GM06990 (cell line): ENCODE measurements around the gene VGLL4.

Experiments
- DNase-seq: peaks from one replicate; pipeline ENCODE4 v3.0.0-alpha.2; 2011; ENCODE audit not compliant: insufficient read length; ENCODE audit errors: extremely low read depth
- H3K27me3 ChIP-seq: replicated peaks from 2 replicates; pipeline ENCODE4 v1.6.0; 2011; ENCODE audit warnings: low read length; ENCODE audit not compliant: control insufficient read depth, insufficient read depth
- H3K36me3 ChIP-seq: 2 replicates; pipeline ENCODE4 v1.5.1; 2011; ENCODE audit warnings: low read length; ENCODE audit not compliant: control insufficient read depth, insufficient read depth
- H3K4me3 ChIP-seq: replicated peaks from 2 replicates; pipeline ENCODE4 v1.5.1; 2011; ENCODE audit warnings: low read depth, mild to moderate bottlenecking, control low read depth, low read length
- CTCF ChIP-seq: IDR thresholded peaks from 2 replicates; pipeline ENCODE4 v1.5.1; 2011; ENCODE audit warnings: low read length, control low read depth, mild to moderate bottlenecking, inconsistent platforms; ENCODE audit not compliant: insufficient read depth, poor library complexity, severe bottlenecking

Gene VGLL4

GRCh38 chr3:11650391-11650790 is 6.7 kb upstream of the VGLL4 start:
- no peak for DNase-seq
- H3K36me3 ChIP-seq: no peaks in the 10 kb centered on the region
- H3K4me3 ChIP-seq: no peak overlapping the region
- no peaks in the 10 kb centered on the region for H3K27me3 ChIP-seq
- TF ChIP-seq CTCF: no peak

GRCh38 chr3:11648735-11649134 is 5.0 kb upstream of the VGLL4 start:
- DNase-seq: no peak
- no peak for TF ChIP-seq CTCF
- Histone ChIP-seq H3K36me3 (no peaks in the 10 kb centered on the region), H3K27me3 (no peaks in the 10 kb centered on the region), H3K4me3 (no peak overlapping the region)

GRCh38 chr3:11643201-11643603 is 513 bp downstream of the VGLL4 start:
- no peak for DNase-seq
- TF ChIP-seq CTCF: no peak
- peak overlapping the region; percentile 88 for H3K4me3 ChIP-seq
- peaks cover 1% of the 10 kb centered on the region; the same call in 1 of the 2 replicates for H3K36me3 ChIP-seq
- H3K27me3 ChIP-seq: no peaks in the 10 kb centered on the region

- H3K36me3 ChIP-seq: peaks cover 1% of the 10 kb centered on the region; the same call in 1 of the 2 replicates
- peak; percentile 85 for DNase-seq
- no peak for TF ChIP-seq CTCF
- peak overlapping the region; percentile 88 for H3K4me3 ChIP-seq
- no peaks in the 10 kb centered on the region for H3K27me3 ChIP-seq
Observed at GRCh38 chr3:11642431-11643191, 1.1 kb downstream of the VGLL4 start.

- peak overlapping the region; percentile 88 for H3K4me3 ChIP-seq
- DNase-seq: peak; percentile 23
- H3K27me3 ChIP-seq: no peaks in the 10 kb centered on the region
- H3K36me3 ChIP-seq: peaks cover 1% of the 10 kb centered on the region; the same call in 1 of the 2 replicates
- no peak for TF ChIP-seq CTCF
Observed at GRCh38 chr3:11641683-11642430, 1.9 kb downstream of the VGLL4 start.
